ENCODE results near the gene SERP2.

DNA sequence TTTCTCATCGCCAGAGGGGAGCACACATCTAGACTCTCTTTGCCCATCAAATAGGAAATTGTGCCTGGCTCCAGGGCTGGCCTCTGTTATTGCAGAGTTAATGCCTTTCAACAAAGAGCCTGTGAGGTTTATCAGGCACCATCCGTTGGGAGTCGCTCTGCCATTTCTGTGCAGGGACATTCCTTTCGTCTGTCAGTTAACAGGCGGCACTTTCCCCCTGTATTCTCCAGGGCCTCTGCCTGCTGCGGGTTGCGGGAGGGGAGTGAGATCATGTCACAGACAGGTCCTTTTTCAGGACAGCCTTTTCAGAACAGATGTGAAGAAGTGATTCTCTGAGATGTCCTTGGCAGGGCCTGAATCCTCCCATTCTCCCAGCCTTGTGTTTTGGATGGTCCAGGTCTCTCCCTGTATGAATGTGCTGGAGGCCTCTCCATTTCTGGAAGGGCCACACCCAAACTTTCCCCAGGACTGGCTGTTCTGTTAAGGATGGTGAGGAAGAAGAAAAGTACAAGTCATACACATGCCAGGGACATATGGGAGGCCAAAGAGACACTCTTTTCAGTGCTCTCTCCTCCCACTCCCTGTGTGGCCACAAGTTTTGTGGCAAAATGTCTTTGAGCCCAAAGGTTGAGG lies 14.9 kb downstream of the SERP2 start:
- TF ChIP-seq, protein P1, sequence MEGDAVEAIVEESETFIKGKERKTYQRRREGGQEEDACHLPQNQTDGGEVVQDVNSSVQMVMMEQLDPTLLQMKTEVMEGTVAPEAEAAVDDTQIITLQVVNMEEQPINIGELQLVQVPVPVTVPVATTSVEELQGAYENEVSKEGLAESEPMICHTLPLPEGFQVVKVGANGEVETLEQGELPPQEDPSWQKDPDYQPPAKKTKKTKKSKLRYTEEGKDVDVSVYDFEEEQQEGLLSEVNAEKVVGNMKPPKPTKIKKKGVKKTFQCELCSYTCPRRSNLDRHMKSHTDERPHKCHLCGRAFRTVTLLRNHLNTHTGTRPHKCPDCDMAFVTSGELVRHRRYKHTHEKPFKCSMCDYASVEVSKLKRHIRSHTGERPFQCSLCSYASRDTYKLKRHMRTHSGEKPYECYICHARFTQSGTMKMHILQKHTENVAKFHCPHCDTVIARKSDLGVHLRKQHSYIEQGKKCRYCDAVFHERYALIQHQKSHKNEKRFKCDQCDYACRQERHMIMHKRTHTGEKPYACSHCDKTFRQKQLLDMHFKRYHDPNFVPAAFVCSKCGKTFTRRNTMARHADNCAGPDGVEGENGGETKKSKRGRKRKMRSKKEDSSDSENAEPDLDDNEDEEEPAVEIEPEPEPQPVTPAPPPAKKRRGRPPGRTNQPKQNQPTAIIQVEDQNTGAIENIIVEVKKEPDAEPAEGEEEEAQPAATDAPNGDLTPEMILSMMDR (IDR thresholded peaks at IDR 0.05; ENCODE audit: low read depth, low read length): no peak
- no peak for TF ChIP-seq EZH2phosphoT487 (IDR thresholded peaks at IDR 0.05; ENCODE audit: low read depth)
